Stimulated activated naive CD8-positive, alpha-beta T cell treated with anti-CD3 and anti-CD28 coated beads, Interleukin-15, amount 100 ng/mL, for 72 hours (primary cell): ENCODE measurements around the gene ABHD2.
A peak's percentile ranks its signal among the peaks of the same experiment; 100 is the strongest.
"Not testable (repeated sequence)": the region's sequence is repeated elsewhere in the genome, so short reads cannot be mapped to it uniquely, and the experiment has no call there.

ENCODE experiments used
- ATAC-seq: fragments of 150-1000 bp; cut with Tn5 transposase; 2 replicates; pipeline ENCODE4 v1.10.0; 2021; ENCODE audit warnings: mild to moderate bottlenecking, moderate library complexity
- DNase-seq, 2 donors: peaks; one replicate each; pipeline ENCODE4 v3.0.0; 2021 to 2022
- H3K27ac Mint-ChIP-seq, 2 donors: one replicate each; pipeline ENCODE4 v1.8.0; 2022; ENCODE audit warnings: mild to moderate bottlenecking in 2 of 2, mixed read lengths in 2 of 2, moderate library complexity in 2 of 2
- H3K27me3 Mint-ChIP-seq: one replicate; pipeline ENCODE4 v1.8.0; 2022; ENCODE audit warnings: mixed read lengths
- H3K4me1 Mint-ChIP-seq: one replicate; pipeline ENCODE4 v1.8.0; 2022; ENCODE audit warnings: mild to moderate bottlenecking, mixed read lengths
- H3K4me3 Mint-ChIP-seq, 2 donors: one replicate each; pipeline ENCODE4 v1.8.0; 2022; ENCODE audit warnings: mild to moderate bottlenecking in 2 of 2, mixed read lengths in 2 of 2, moderate library complexity in 1 of 2
- H3K9me3 Mint-ChIP-seq, 2 donors: one replicate each; pipeline ENCODE4 v1.8.0; 2022; ENCODE audit warnings: mixed read lengths in 2 of 2

Gene ABHD2

GRCh38 chr15:89243046-89243690 lies 154.9 kb downstream of the ABHD2 start:
- peak in 1 of 2 donors; percentile 3 for DNase-seq
- ATAC-seq = no peak
- H3K27me3 Mint-ChIP-seq = peaks cover 7% of the 10 kb centered on the region
- peak overlapping the region; percentile 95 to 96 for H3K27ac Mint-ChIP-seq
- no peaks in the 10 kb centered on the region for H3K9me3 Mint-ChIP-seq
- H3K4me1 Mint-ChIP-seq = peaks cover 43% of the 10 kb centered on the region
- peak overlapping the region; percentile 88 to 97 for H3K4me3 Mint-ChIP-seq

DNA sequence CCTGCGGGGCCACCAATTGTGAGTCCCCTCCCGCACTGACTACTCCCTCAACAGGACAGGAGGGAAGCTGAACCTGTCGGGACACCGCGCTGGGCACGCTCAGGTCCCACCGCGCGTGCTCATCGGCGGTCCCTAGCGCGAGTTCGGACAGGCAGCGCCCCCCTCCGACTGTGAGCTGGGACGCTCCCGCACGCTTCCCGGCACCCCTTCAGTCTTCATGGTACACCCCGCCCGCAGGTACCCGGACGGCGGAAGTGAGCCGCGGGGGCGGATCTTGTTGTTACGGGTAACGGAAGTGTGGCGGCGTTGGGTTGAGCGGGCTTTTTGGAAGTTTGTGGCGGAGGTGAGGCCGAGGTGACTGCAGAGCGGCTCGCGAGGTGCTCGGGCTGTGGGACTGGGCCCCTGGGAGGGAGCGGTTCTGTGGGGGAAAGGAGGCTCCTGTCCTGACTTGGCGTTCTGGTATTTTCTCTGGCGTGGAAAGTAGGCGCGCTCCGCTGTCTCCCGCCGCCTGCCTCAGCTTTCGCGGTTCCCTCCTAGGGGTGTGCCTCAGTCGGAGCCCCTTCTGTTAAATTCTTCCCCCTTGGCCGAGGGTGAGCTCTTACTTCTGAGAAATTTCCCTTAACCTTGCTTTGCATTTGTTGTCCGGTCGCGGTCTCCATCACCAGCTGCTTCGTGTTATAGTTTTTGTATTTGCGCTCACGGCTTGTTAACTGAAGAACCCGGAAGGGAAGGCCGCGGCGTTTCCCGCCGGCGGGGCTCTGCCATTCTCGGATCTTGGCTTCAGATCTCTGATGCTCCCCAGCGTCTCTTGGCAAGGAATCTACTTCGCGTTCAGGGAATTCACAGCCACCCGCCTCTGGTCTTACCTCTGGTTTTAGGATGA lies 155.7 kb downstream of the ABHD2 start, which contains the start of gene FANCI:
Gene FANCI, plus strand, starts transcription at position 289 of the 883 bp plus-strand sequence. CDS start 3,669 bp downstream, outside the sequence.
- ATAC-seq (peak; percentile 95), DNase-seq (peak; percentile 94 to 98)
- H3K4me1 Mint-ChIP-seq = peaks cover 43% of the 10 kb centered on the region
- peak within 1 kb of the TSS; percentile 88 to 97 for H3K4me3 Mint-ChIP-seq
- H3K27ac Mint-ChIP-seq = peak within 1 kb of the TSS; percentile 95 to 96
- H3K9me3 Mint-ChIP-seq = no peaks in the 10 kb centered on the region
- H3K27me3 Mint-ChIP-seq = peaks cover 7% of the 10 kb centered on the region

- ATAC-seq (no peak), DNase-seq (no peak)
- peaks cover 43% of the 10 kb centered on the region for H3K4me1 Mint-ChIP-seq
- H3K27ac Mint-ChIP-seq = peak overlapping the region; percentile 95 to 96
- peaks cover 7% of the 10 kb centered on the region for H3K27me3 Mint-ChIP-seq
- peak overlapping the region; percentile 88 to 97 for H3K4me3 Mint-ChIP-seq
- H3K9me3 Mint-ChIP-seq = no peaks in the 10 kb centered on the region
Measured at GRCh38 chr15:89244574-89244903, 156.3 kb downstream of the ABHD2 start.

DNA sequence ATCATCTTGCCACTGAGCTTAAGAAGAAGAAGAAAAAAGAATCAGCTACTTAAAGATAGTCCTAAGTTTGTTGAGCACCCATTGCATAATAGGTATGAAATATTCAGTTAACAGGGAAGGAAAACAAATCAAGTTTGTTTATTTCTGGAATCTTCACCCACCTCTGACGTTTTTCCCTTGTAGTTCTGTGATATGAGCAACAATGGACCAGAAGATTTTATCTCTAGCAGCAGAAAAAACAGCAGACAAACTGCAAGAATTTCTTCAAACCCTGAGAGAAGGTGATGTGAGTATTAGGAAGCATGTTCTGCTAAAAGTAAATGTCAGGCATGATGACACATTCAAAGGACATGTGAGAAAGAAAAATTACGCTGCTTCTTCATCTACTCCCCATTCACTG lies 159.2 kb downstream of the ABHD2 start:
- no peak overlapping the region for H3K27ac Mint-ChIP-seq
- no peaks in the 10 kb centered on the region for H3K9me3 Mint-ChIP-seq
- ATAC-seq = no peak
- H3K27me3 Mint-ChIP-seq = peaks cover 7% of the 10 kb centered on the region
- no peak overlapping the region for H3K4me3 Mint-ChIP-seq
- no peak for DNase-seq
- peaks cover 43% of the 10 kb centered on the region for H3K4me1 Mint-ChIP-seq

DNA sequence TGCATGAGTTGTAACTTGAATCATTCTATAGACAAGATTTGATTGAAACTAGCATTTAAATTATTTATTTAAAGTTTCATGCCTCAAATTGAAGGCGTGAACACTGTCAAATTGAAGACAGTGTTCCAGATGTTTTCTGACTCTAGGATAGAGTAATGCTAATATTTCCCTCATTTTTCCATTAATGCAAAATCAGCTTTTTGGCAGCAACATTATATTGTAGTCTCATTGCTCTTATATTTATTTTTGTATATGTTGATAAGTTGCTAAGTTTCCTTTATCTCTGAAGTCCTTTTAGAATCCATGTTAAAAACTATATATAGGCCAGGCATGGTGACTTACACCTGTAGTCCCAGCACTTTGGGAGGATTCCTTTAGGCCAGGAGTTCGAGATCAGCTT lies 160.3 kb downstream of the ABHD2 start:
- Mint-ChIP-seq H3K27me3 (no peaks in the 10 kb centered on the region), H3K9me3 (no peaks in the 10 kb centered on the region), H3K4me3 (no peak overlapping the region), H3K27ac (no peak overlapping the region), H3K4me1 (peaks cover 33% of the 10 kb centered on the region)
- no peak for ATAC-seq
- no peak for DNase-seq

DNA sequence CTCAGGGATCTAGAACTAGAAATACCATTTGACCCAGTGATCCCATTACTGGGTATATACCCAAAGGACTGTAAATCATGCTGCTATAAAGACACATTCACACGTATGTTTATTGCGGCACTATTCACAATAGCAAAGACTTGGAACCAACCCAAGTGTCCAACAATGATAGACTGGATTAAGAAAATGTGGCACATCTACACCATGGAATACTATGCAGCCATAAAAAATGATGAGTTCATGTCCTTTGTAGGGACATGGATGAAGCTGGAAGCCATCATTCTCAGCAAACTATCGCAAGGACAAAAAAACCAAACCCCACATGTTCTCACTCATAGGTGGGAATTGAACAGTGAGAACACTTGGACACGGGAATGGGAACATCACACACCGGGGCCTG lies 161.9 kb downstream of the ABHD2 start:
- peaks cover 23% of the 10 kb centered on the region for H3K4me1 Mint-ChIP-seq

More for the DNA sequence above, 161.9 kb downstream of the ABHD2 start:
- H3K27ac Mint-ChIP-seq, H3K27me3 Mint-ChIP-seq, ATAC-seq, DNase-seq, H3K4me3 Mint-ChIP-seq, H3K9me3 Mint-ChIP-seq: not testable (repeated sequence)
